ENCODE measurements around the gene NANOGP8. TPM values are rescaled to one million over a fixed set of nuclear protein-coding genes. Genes with fewer than 3 reads are reported as not detected.
A peak's percentile ranks its signal among the peaks of the same experiment; 100 is the strongest.

Gene NANOGP8
- total and polyA plus RNA-seq, 9 of the 15 experiments (the other 6 are each of a cell fraction or from before 2014, with no cell fraction given): not detected

- no peaks in the 10 kb centered on the region for H3K79me2 ChIP-seq (ENCODE audit: control insufficient read depth, insufficient read depth, low read length)
- H2AFZ ChIP-seq (ENCODE audit: low read depth, low read length): peak overlapping the region; percentile 87
- H3K27ac ChIP-seq (ENCODE audit: extremely low read depth, low read depth, low read length): no peak overlapping the region
- H3K4me3 ChIP-seq: no peak overlapping the region
- no peaks in the 10 kb centered on the region for H3K36me3 ChIP-seq (ENCODE audit: control insufficient read depth, insufficient read depth, low read length)
- POLR2A ChIA-PET: interaction anchor here (0.6 kb wide), 1 partner anchor 1668 kb away, joined by 3 read pairs; no protein-coding TSS in a partner anchor
- no peak for DNase-seq (ENCODE audit: extremely low read depth in 1 of 4, low spot score in 3 of 4)
- WGBS (ENCODE audit: insufficient coverage, low coverage, missing lambda C conversion rate): 38% methylated on average over 6 of the region's 6 CpGs
- no peak overlapping the region for H3K9ac ChIP-seq (ENCODE audit: insufficient read depth in 1 of 2, low read depth in 2 of 2, low read length in 2 of 2)
- no peaks in the 10 kb centered on the region for H3K9me3 ChIP-seq (replicated peaks; ENCODE audit: control insufficient read depth, insufficient read depth, low read depth, low read length)
- TF ChIP-seq CEBPZ (IDR thresholded peaks at IDR 0.05; ENCODE audit: borderline replicate concordance, low read depth, low read length): no peak
- no peak for TF ChIP-seq TBP (optimal IDR thresholded peaks at IDR 0.05; ENCODE audit: low read depth, low read length)
- TF ChIP-seq, protein P1, sequence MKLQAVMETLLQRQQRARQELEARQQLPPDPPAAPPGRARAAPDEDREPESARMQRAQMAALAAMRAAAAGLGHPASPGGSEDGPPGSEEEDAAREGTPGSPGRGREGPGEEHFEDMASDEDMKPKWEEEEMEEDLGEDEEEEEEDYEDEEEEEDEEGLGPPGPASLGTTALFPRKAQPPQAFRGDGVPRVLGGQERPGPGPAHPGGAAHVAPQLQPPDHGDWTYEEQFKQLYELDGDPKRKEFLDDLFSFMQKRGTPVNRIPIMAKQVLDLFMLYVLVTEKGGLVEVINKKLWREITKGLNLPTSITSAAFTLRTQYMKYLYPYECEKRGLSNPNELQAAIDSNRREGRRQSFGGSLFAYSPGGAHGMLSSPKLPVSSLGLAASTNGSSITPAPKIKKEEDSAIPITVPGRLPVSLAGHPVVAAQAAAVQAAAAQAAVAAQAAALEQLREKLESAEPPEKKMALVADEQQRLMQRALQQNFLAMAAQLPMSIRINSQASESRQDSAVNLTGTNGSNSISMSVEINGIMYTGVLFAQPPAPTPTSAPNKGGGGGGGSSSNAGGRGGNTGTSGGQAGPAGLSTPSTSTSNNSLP (IDR thresholded peaks at IDR 0.05; ENCODE audit: borderline replicate concordance, low read depth, low read length): no peak
- TF ChIP-seq RAD51 (IDR thresholded peaks at IDR 0.05; ENCODE audit: borderline replicate concordance, low read depth): no peak
- H3K4me1 ChIP-seq (replicated peaks in 1 of 2; ENCODE audit: control insufficient read depth in 2 of 2, insufficient read depth in 2 of 2, low read length in 2 of 2): peaks cover 0 to 6% of the 10 kb centered on the region in 2 experiments; a peak in 2 of 5 replicates
- in situ Hi-C loops (cut with MboI): no loop called here
- no peak overlapping the region for H3K4me2 ChIP-seq (ENCODE audit: insufficient read depth, low read length)
- BruUV-seq (replicated peaks): no TSS peak
- FAIRE-seq: no peak
- ATAC-seq: no peak
- H3K9me1 ChIP-seq (ENCODE audit: control insufficient read depth, insufficient read depth, low read length): no peaks in the 10 kb centered on the region
- no peaks in the 10 kb centered on the region for H4K20me1 ChIP-seq (replicated peaks; ENCODE audit: control insufficient read depth, insufficient read depth, low read length)
- H3K27me3 ChIP-seq (ENCODE audit: control insufficient read depth in 2 of 2, insufficient read depth in 2 of 2, low read length in 2 of 2): no peaks in the 10 kb centered on the region
- CTCF ChIA-PET (ENCODE audit: low intra/inter-chr PET ratio): no interaction called here
- intact Hi-C loops (cut with micrococcal nuclease): loop anchor here (10.0 kb wide), 2 partner anchors 84 to 444 kb away; partner anchors contain the start of gene ZNF770
These were observed 16.1 kb downstream of the NANOGP8 start for GRCh38 chr15:35068846-35069475.
